NT2/D1 (cell line): ENCODE results near the gene ACSM2A.
"Not testable (repeated sequence)": the region's sequence is repeated elsewhere in the genome, so short reads cannot be mapped to it uniquely, and the experiment has no call there.

Experiments
- DNase-seq: peaks from one replicate; pipeline ENCODE4 v3.0.0-alpha.2; 2011; ENCODE audit warnings: low read depth, low spot score
- H3K27me3 ChIP-seq: 2 replicates; pipeline ENCODE4 v1.6.0; 2011; ENCODE audit warnings: mild to moderate bottlenecking; ENCODE audit not compliant: insufficient read length, insufficient read depth
- H3K36me3 ChIP-seq: 2 replicates; pipeline ENCODE4 v1.6.1; 2011; ENCODE audit warnings: mild to moderate bottlenecking, low read length, mixed read lengths; ENCODE audit not compliant: insufficient read depth, insufficient read length
- H3K4me1 ChIP-seq: 2 replicates; pipeline ENCODE4 v1.5.1; 2011; ENCODE audit not compliant: insufficient read depth, insufficient read length
- H3K4me3 ChIP-seq: 2 replicates; pipeline ENCODE4 v1.5.1; 2011; ENCODE audit warnings: low read depth; ENCODE audit not compliant: insufficient read length
- H3K9ac ChIP-seq: 2 replicates; pipeline ENCODE4 v1.6.0; 2011; ENCODE audit warnings: low read depth; ENCODE audit not compliant: insufficient read length
- H3K9me3 ChIP-seq: 2 replicates; pipeline ENCODE4 v1.5.1; 2011; ENCODE audit warnings: mild to moderate bottlenecking, low read length; ENCODE audit not compliant: insufficient read depth
- SUZ12 ChIP-seq: IDR thresholded peaks from 2 replicates; pipeline ENCODE4 v1.6.1; 2011; ENCODE audit not compliant: insufficient read length, insufficient read depth; ENCODE audit errors: extremely low read depth
- YY1 ChIP-seq: IDR thresholded peaks from 2 replicates; pipeline ENCODE4 v1.6.1; 2011; ENCODE audit not compliant: insufficient read length, insufficient read depth
- ZNF274 ChIP-seq: IDR thresholded peaks from 2 replicates; pipeline ENCODE4 v1.6.1; 2011; ENCODE audit warnings: mild to moderate bottlenecking, low read depth, low read length

ACSM2A gene

GRCh38 chr16:20485408-20485807 lies 34.1 kb downstream of the ACSM2A start:
- Histone ChIP-seq H3K9ac (no peak overlapping the region), H3K4me1 (no peaks in the 10 kb centered on the region), H3K27me3 (no peaks in the 10 kb centered on the region), H3K36me3 (no peaks in the 10 kb centered on the region), H3K9me3 (no peaks in the 10 kb centered on the region), H3K4me3 (no peak overlapping the region)
- no peak for DNase-seq
- no peak for TF ChIP-seq YY1
- no peak for TF ChIP-seq ZNF274
- TF ChIP-seq SUZ12: no peak

- not testable (repeated sequence) for H3K36me3 ChIP-seq, H3K9ac ChIP-seq, H3K4me1 ChIP-seq, H3K9me3 ChIP-seq, H3K4me3 ChIP-seq, H3K27me3 ChIP-seq, DNase-seq
These were observed 39.7 kb downstream of the ACSM2A start for GRCh38 chr16:20490994-20491393.

GRCh38 chr16:20491448-20491847 lies 40.1 kb downstream of the ACSM2A start:
- H3K27me3 ChIP-seq, H3K4me1 ChIP-seq, H3K9ac ChIP-seq, H3K36me3 ChIP-seq, H3K4me3 ChIP-seq, H3K9me3 ChIP-seq, DNase-seq: not testable (repeated sequence)

GRCh38 chr16:20504418-20504817 lies 53.1 kb downstream of the ACSM2A start:
- no peak for TF ChIP-seq SUZ12
- no peak for TF ChIP-seq YY1
- H3K4me3 ChIP-seq: no peak overlapping the region
- no peak overlapping the region for H3K9ac ChIP-seq
- no peaks in the 10 kb centered on the region for H3K4me1 ChIP-seq
- no peaks in the 10 kb centered on the region for H3K27me3 ChIP-seq
- no peaks in the 10 kb centered on the region for H3K36me3 ChIP-seq
- H3K9me3 ChIP-seq: peaks cover 37% of the 10 kb centered on the region
- no peak for DNase-seq

GRCh38 chr16:20507280-20507679 lies 56.0 kb downstream of the ACSM2A start:
- no peak for DNase-seq
- Histone ChIP-seq H3K9me3 (peaks cover 37% of the 10 kb centered on the region), H3K9ac (no peak overlapping the region), H3K4me1 (no peaks in the 10 kb centered on the region), H3K27me3 (no peaks in the 10 kb centered on the region), H3K4me3 (no peak overlapping the region), H3K36me3 (no peaks in the 10 kb centered on the region)
- TF ChIP-seq SUZ12 (no peak), YY1 (no peak), ZNF274 (no peak)

- peaks cover 37% of the 10 kb centered on the region for H3K9me3 ChIP-seq
- H3K27me3 ChIP-seq: no peaks in the 10 kb centered on the region
- no peaks in the 10 kb centered on the region for H3K4me1 ChIP-seq
- no peak overlapping the region for H3K4me3 ChIP-seq
- no peak for DNase-seq
- H3K9ac ChIP-seq: no peak overlapping the region
- H3K36me3 ChIP-seq: no peaks in the 10 kb centered on the region
- TF ChIP-seq ZNF274 (no peak), SUZ12 (no peak), YY1 (no peak)
These were observed 59.0 kb downstream of the ACSM2A start for GRCh38 chr16:20510323-20510722.

GRCh38 chr16:20515688-20516090 lies 64.4 kb downstream of the ACSM2A start:
- DNase-seq: no peak
- Histone ChIP-seq H3K4me3 (no peak overlapping the region), H3K9ac (no peak overlapping the region), H3K27me3 (no peaks in the 10 kb centered on the region), H3K36me3 (no peaks in the 10 kb centered on the region), H3K4me1 (no peaks in the 10 kb centered on the region), H3K9me3 (no peaks in the 10 kb centered on the region)
- no peak for TF ChIP-seq YY1
- TF ChIP-seq ZNF274: no peak
- no peak for TF ChIP-seq SUZ12

- H3K9ac ChIP-seq: no peak overlapping the region
- no peaks in the 10 kb centered on the region for H3K27me3 ChIP-seq
- no peak for TF ChIP-seq YY1
- no peak for TF ChIP-seq SUZ12
- TF ChIP-seq ZNF274: no peak
- H3K4me3 ChIP-seq: no peak overlapping the region
- no peaks in the 10 kb centered on the region for H3K4me1 ChIP-seq
- no peaks in the 10 kb centered on the region for H3K9me3 ChIP-seq
- DNase-seq: no peak
- H3K36me3 ChIP-seq: no peaks in the 10 kb centered on the region
These were observed 65.8 kb downstream of the ACSM2A start for GRCh38 chr16:20517149-20517548.
